Measurements from ENCODE around the gene ZNF208. TPM values are rescaled to one million over a fixed set of nuclear protein-coding genes. Genes with fewer than 3 reads are reported as not detected.

ZNF208 gene
- total and polyA plus RNA-seq, 2 donors (not counting 1 experiment from before 2014, with no cell fraction given) = 4.0 to 11.4 TPM

- Histone ChIP-seq H3K27me3 (replicated peaks in 1 of 4; ENCODE audit: control extremely low read depth in 1 of 4, control insufficient read depth in 3 of 4, insufficient read depth in 4 of 4, low read length in 3 of 4) (no peaks in the 10 kb centered on the region), H3K36me3 (replicated peaks in 1 of 2; ENCODE audit: control extremely low read depth in 1 of 2, control insufficient read depth in 1 of 2, extremely low read depth in 1 of 2, insufficient read depth in 2 of 2, low read length in 1 of 2) (no peaks in the 10 kb centered on the region), H2AFZ (ENCODE audit: insufficient read depth, low read depth, low read length, poor library complexity, severe bottlenecking) (no peak overlapping the region), H3K79me2 (ENCODE audit: control insufficient read depth, insufficient read depth, low read length) (no peaks in the 10 kb centered on the region), H3K4me2 (replicated peaks; ENCODE audit: low read depth, low read length, poor library complexity, severe bottlenecking) (no peak overlapping the region), H3K27ac (ENCODE audit: low read length in 2 of 2) (no peak overlapping the region), H3K9me3 (ENCODE audit: control extremely low read depth in 1 of 3, control insufficient read depth in 2 of 3, insufficient read depth in 1 of 3, low read length in 2 of 3) (peaks cover 0 to 16% (median 2%) of the 10 kb centered on the region in 3 donors), H3K4me1 (ENCODE audit: control insufficient read depth in 2 of 2, insufficient read depth in 2 of 2, low read length in 2 of 2) (no peaks in the 10 kb centered on the region), H3K4me3 (ENCODE audit: control extremely low read depth in 1 of 5, extremely low read depth in 1 of 5, insufficient read depth in 1 of 5, low read depth in 2 of 5, low read length in 4 of 5) (no peak overlapping the region), H4K20me1 (ENCODE audit: control insufficient read depth, insufficient read depth, low read length, poor library complexity, severe bottlenecking) (no peaks in the 10 kb centered on the region), H3K9ac (ENCODE audit: low read length) (no peak overlapping the region)
- intact Hi-C loops (cut with micrococcal nuclease) = no loop called here
- no peaks in the 10 kb centered on the region for H3K4me1 Mint-ChIP-seq
- DNase-seq = no peak
- H3K27me3 Mint-ChIP-seq = no peaks in the 10 kb centered on the region
- no peak overlapping the region for H3K27ac Mint-ChIP-seq
- POLR2A ChIA-PET = no interaction called here
- no peak for ATAC-seq (ENCODE audit: low read depth)
- WGBS (ENCODE audit: insufficient coverage) = no CpG with 5 or more reads among the region's 1 CpG
- H3K4me3 Mint-ChIP-seq = no peak overlapping the region
- TF ChIP-seq, protein P1, sequence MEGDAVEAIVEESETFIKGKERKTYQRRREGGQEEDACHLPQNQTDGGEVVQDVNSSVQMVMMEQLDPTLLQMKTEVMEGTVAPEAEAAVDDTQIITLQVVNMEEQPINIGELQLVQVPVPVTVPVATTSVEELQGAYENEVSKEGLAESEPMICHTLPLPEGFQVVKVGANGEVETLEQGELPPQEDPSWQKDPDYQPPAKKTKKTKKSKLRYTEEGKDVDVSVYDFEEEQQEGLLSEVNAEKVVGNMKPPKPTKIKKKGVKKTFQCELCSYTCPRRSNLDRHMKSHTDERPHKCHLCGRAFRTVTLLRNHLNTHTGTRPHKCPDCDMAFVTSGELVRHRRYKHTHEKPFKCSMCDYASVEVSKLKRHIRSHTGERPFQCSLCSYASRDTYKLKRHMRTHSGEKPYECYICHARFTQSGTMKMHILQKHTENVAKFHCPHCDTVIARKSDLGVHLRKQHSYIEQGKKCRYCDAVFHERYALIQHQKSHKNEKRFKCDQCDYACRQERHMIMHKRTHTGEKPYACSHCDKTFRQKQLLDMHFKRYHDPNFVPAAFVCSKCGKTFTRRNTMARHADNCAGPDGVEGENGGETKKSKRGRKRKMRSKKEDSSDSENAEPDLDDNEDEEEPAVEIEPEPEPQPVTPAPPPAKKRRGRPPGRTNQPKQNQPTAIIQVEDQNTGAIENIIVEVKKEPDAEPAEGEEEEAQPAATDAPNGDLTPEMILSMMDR (IDR thresholded peaks at IDR 0.05) = no peak
- TF ChIP-seq EZH2 (IDR thresholded peaks at IDR 0.05; ENCODE audit: borderline replicate concordance, insufficient read depth, low read depth, low read length, poor library complexity, severe bottlenecking) = no peak
- CTCF ChIA-PET = no interaction called here
- H3K9me3 Mint-ChIP-seq (ENCODE audit: insufficient read depth) = peaks cover 8% of the 10 kb centered on the region
These were observed 108.2 kb downstream of the ZNF208 start for GRCh38 chr19:21902571-21902970.

DNA sequence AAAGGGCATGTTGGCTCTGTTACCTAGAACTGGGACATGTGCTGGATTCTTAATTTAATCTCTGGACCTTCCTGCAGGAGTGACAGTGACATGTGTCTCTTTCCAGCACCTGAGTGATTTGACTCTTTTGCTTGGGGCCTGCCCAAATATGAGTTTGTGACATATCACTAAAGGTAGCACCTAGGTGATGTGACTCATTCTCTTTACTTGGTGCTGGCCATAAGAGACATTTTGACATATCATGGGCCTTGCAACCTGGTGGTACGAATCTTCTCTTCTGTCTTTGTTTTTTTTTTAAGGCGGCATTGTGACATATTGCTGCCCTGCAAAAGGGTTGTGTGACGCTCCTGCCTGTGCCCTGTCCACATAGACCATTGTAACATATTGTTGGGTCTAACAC lies 108.9 kb downstream of the ZNF208 start:
- Histone ChIP-seq H2AFZ (ENCODE audit: insufficient read depth, low read depth, low read length, poor library complexity, severe bottlenecking) (no peak overlapping the region), H3K4me3 (ENCODE audit: control extremely low read depth in 1 of 5, extremely low read depth in 1 of 5, insufficient read depth in 1 of 5, low read depth in 2 of 5, low read length in 4 of 5) (no peak overlapping the region), H4K20me1 (ENCODE audit: control insufficient read depth, insufficient read depth, low read length, poor library complexity, severe bottlenecking) (no peaks in the 10 kb centered on the region), H3K4me2 (replicated peaks; ENCODE audit: low read depth, low read length, poor library complexity, severe bottlenecking) (no peak overlapping the region), H3K27ac (ENCODE audit: low read length in 2 of 2) (no peak overlapping the region), H3K9ac (ENCODE audit: low read length) (no peak overlapping the region), H3K4me1 (ENCODE audit: control insufficient read depth in 2 of 2, insufficient read depth in 2 of 2, low read length in 2 of 2) (no peaks in the 10 kb centered on the region), H3K27me3 (replicated peaks in 1 of 4; ENCODE audit: control extremely low read depth in 1 of 4, control insufficient read depth in 3 of 4, insufficient read depth in 4 of 4, low read length in 3 of 4) (no peaks in the 10 kb centered on the region), H3K9me3 (ENCODE audit: control extremely low read depth in 1 of 3, control insufficient read depth in 2 of 3, insufficient read depth in 1 of 3, low read length in 2 of 3) (peaks cover 0 to 13% (median 2%) of the 10 kb centered on the region in 3 donors), H3K79me2 (ENCODE audit: control insufficient read depth, insufficient read depth, low read length) (no peaks in the 10 kb centered on the region), H3K36me3 (replicated peaks in 1 of 2; ENCODE audit: control extremely low read depth in 1 of 2, control insufficient read depth in 1 of 2, extremely low read depth in 1 of 2, insufficient read depth in 2 of 2, low read length in 1 of 2) (no peaks in the 10 kb centered on the region)
- 43% methylated on average over 1 of the region's 3 CpGs for WGBS (ENCODE audit: insufficient coverage)
- no peak overlapping the region for H3K27ac Mint-ChIP-seq
- no peak for ATAC-seq (ENCODE audit: low read depth)
- no peaks in the 10 kb centered on the region for H3K4me1 Mint-ChIP-seq
- ChIA-PET POLR2A (no interaction called here), CTCF (no interaction called here)
- DNase-seq = no peak
- TF ChIP-seq, protein P1 (IDR thresholded peaks at IDR 0.05) = no peak
- TF ChIP-seq EZH2 (IDR thresholded peaks at IDR 0.05; ENCODE audit: borderline replicate concordance, insufficient read depth, low read depth, low read length, poor library complexity, severe bottlenecking) = no peak
- peaks cover 8% of the 10 kb centered on the region for H3K9me3 Mint-ChIP-seq (ENCODE audit: insufficient read depth)
- H3K27me3 Mint-ChIP-seq = no peaks in the 10 kb centered on the region
- no peak overlapping the region for H3K4me3 Mint-ChIP-seq
- intact Hi-C loops (cut with micrococcal nuclease) = no loop called here

All from B cell (primary cell).